HFF-Myc (cell line): ENCODE results near the gene ABHD1.
"Not testable (repeated sequence)": the region's sequence is repeated elsewhere in the genome, so short reads cannot be mapped to it uniquely, and the experiment has no call there.

Source experiments
- DNase-seq: peaks from one replicate; pipeline ENCODE4 v3.0.0-alpha.2; 2011; ENCODE audit warnings: low read depth; ENCODE audit errors: extremely low read depth
- H3K4me3 ChIP-seq: replicated peaks from 2 replicates; pipeline ENCODE4 v1.5.1; 2011; ENCODE audit warnings: low read depth, mild to moderate bottlenecking, control low read depth, low read length
- TF ChIP-seq, protein P1 (sequence below): IDR thresholded peaks from 2 replicates; pipeline ENCODE4 v1.5.1; 2012; ENCODE audit warnings: mild to moderate bottlenecking, low read depth, low read length, control low read depth; ENCODE audit errors: missing control alignments

ABHD1 gene

DNA sequence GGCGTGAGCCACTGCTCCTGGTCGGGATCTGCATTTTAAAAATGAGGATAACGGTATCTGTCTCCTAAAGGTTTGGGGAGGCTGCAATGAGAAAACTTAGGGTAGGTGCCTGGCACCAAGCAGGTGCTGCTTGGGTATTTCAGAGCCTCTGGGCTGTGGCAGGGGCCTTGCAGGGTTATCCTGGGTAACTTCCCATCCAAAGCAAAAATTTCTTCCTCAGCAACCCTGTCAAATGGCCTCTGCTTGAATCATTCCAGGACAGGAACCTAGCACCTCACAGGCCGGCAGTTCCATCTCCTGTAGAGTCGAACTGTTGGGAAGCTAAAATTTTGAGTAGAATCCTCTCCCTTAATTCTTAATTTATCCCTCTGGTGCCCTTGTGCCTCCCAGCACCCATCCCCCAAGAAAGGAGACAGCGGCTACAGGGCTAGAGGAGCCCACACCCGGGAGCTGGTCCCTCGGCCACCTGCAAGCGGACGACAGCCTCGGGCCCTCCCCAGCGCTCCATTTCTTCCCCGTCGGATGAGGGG lies 5.6 kb upstream of the ABHD1 start:
- TF ChIP-seq, protein P1, sequence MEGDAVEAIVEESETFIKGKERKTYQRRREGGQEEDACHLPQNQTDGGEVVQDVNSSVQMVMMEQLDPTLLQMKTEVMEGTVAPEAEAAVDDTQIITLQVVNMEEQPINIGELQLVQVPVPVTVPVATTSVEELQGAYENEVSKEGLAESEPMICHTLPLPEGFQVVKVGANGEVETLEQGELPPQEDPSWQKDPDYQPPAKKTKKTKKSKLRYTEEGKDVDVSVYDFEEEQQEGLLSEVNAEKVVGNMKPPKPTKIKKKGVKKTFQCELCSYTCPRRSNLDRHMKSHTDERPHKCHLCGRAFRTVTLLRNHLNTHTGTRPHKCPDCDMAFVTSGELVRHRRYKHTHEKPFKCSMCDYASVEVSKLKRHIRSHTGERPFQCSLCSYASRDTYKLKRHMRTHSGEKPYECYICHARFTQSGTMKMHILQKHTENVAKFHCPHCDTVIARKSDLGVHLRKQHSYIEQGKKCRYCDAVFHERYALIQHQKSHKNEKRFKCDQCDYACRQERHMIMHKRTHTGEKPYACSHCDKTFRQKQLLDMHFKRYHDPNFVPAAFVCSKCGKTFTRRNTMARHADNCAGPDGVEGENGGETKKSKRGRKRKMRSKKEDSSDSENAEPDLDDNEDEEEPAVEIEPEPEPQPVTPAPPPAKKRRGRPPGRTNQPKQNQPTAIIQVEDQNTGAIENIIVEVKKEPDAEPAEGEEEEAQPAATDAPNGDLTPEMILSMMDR = no peak
- no peak for DNase-seq
- peak overlapping the region; percentile 60 for H3K4me3 ChIP-seq

DNA sequence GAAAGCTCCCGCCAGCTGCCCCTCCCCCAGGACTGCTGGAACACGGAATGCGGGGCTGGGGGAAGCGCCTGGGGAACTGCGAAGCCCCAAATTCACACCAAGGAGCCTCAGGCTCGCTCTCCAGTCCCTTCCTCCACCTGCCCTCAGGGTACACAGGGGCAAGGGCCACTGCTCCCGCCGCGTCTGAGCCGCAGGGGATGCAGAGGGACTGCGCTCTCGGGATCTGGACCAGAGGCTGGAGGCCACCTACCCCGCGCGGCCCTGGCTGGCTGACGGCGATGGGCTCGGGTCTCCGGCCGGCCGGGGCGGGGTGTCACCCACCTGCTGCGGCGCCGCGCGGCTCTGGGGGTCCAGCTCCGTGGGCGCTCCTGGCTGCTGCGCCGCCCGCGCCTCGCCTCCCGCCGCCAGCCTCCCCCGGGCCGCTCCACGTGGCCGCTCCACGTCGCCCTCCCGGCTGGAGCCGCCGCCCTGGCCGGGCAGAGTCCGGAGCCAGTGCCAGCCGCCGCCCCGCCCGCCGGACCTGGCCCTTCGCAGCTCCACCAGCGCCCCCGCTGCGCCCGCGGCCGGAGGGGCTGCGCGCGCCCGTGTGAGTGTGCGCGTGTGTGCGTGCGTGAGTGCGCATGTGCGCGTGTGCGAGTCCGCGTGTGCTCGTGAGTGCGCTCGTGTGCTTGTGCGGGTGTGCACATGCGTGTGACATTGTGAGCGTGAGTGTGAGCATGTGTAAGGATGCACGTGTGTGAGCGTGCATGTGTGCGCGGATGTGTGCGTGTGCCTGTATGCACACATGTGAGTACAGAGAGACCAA lies 4.9 kb upstream of the ABHD1 start, which contains the start of gene CGREF1:
Gene CGREF1 (minus strand): TSS at position 604 of the 805 bp plus-strand sequence. CDS start 14,762 bp downstream, outside the sequence.
- peak within 1 kb of the TSS; percentile 60 for H3K4me3 ChIP-seq
- no peak for DNase-seq
- TF ChIP-seq, protein P1 = no peak

DNA sequence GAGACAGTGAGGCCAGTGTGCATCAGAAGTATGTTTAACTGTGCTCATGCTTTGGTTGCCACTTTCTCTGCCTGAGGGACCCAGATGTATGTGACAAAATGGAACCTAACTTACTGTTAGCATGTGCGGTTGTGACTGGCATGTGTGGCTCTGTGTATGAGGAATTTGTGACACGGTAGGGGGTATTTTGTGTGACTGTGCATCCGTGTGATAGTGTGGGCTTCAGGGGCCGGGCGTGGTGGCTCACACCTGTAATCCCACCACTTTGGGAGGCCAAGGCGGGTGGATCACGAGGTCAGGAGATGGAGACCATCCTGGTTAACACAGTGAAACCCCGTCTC lies 4.3 kb upstream of the ABHD1 start:
- DNase-seq = not testable (repeated sequence)
- peak overlapping the region; percentile 60 for H3K4me3 ChIP-seq

DNA sequence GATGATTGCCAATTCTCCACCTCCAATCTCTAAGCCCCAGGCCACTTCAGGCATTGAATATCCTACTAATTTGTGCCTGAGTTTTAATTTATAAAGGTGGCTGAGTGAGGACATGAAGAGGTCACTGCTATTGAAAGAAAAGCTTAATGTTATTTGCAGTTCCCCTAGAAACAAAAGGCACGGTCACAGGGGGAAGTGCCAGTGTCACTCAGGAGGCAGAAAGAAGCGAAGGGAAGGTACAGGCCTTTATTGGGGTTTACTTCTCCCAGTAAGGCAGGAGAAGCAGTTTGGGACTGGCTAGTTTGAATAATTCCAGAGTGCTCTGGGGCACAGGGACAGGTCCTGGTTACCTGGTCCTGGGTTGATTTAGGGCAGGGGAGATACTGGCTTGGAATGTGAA lies 1.7 kb upstream of the ABHD1 start:
- DNase-seq = no peak
- no peak overlapping the region for H3K4me3 ChIP-seq
- TF ChIP-seq, protein P1 = no peak

DNA sequence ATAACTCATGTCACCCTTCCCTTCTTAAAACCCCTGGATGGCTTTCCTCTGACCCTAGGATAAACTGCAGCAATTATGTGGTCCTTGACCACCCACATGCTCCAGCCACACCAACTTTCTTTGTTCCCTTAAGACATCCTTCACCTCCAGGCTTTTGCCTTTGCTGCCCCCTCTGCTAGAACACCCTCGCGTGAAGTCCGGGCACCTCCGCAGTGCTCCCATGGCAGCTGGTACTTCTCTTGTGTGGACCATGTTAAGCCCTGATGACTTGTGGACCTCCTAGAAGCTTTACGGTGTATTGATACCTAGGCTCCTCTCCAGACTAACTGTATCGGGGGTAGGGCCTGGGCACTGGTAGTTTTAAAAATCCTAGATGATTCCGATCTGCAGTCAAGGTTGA lies 824 bp upstream of the ABHD1 start:
- no peak overlapping the region for H3K4me3 ChIP-seq
- TF ChIP-seq, protein P1 = no peak
- DNase-seq = no peak

DNA sequence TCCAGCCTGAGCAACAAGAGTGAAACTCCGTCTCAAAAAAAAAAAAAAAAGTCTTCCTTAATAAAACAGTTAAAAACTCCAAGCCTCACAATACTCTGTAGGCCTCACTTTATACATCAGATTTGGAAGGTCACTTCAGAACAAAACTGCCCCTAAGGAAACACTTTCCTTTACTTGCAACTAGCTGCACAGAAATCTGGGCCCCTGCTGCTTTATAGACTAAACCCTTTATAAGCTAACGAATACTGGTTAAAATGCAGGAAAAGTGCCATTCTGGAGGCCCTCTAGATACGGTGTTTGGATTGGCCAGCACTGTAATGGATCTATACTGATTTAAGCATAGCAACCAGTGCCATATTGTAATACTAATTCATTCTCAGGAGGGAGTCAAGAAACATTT lies 1.5 kb downstream of the ABHD1 start:
- DNase-seq = no peak
- no peak overlapping the region for H3K4me3 ChIP-seq
- TF ChIP-seq, protein P1 = no peak

DNA sequence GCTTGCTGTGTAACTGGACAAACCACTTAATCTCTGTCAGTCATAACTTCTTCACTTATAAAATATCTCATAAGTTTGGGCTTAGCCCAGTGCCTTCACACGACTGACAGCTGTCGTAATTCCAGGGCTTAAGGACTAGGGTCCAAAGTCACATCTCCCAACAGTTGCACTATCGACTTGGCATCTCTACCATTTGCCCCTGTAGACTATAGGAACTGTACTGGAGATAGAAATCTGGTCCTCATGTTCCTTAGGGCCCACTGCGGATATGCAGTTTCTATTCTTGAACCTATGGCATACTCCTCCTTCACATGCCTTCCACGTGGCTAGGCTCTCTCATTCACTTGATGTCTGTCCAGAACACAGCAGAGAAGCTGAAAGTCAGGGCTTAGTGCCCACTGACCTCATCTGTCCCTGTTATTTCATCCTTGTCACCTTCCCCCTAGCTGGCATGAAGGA lies 2.7 kb downstream of the ABHD1 start:
- TF ChIP-seq, protein P1 = no peak
- no peak for DNase-seq
- H3K4me3 ChIP-seq = no peak overlapping the region
